Limb (tissue), 2 donors: Measurements from ENCODE around the gene DNAJC3.
"Not testable (repeated sequence)": the region's sequence is repeated elsewhere in the genome, so short reads cannot be mapped to it uniquely, and the experiment has no call there.

Source experiments
- DNase-seq, 2 donors: peaks; one replicate each; pipeline ENCODE4 v3.0.0-alpha.2; 2016; ENCODE audit errors: extremely low spot score in 2 of 2

DNAJC3 gene

DNA sequence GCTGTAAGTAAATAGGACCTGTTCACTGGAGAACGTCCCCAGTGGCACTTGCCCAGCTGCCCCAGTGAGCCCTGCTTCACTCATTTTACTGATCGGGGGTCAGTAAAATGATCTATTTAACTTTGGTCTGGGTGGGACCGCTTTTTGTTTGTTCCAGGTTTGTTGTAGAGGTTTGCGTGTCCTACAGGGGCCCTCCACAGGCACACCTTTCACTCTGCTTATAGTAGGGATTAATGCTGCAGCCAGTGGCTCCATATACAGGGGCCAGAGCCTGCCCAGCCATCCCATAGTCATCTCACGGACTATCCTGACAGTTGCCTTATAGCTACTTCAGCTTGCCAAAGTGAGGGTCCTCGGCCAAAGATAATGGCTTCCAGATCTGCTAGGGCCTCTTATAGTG, 104.1 kb downstream of the DNAJC3 start:
- DNase-seq = no peak

DNA sequence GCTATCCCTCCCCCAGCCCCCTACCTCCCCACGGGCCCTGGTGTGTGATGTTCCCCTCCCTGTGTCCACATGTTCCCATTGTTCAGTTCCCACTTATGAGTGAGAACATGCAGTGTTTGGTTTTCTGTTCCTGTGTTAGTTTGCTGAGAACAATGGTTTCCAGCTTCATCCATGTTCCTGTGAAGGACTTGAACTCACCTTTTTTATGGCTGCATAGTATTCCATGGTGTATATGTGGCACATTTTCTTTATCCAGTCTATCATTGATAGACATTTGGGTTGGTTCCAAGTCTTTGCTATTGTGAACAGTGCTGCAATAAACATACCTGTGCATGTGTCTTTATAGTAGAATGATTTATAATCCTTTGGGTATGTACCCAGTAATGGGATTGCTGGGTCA, 105.0 kb downstream of the DNAJC3 start:
- not testable (repeated sequence) for DNase-seq

DNA sequence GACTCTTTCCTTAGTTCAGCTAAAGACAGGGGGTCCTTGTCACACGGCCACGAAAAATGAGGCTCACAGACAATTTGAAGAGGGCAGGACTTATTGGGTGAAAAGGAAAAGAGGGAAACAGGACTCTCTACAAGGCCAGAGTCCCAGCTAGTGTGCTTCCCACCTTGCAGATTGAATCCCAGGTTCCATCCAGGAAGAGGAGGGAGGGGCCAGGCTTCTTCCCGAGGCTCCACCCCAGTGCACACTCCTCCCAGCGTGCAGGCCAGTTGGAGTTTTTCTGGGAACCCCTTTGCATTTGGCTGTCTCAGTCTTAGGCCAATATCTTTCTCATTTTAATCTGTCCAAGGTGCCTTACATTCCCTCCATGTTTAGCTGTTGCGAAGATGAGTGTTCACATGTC, 106.8 kb downstream of the DNAJC3 start:
- DNase-seq = no peak

DNA sequence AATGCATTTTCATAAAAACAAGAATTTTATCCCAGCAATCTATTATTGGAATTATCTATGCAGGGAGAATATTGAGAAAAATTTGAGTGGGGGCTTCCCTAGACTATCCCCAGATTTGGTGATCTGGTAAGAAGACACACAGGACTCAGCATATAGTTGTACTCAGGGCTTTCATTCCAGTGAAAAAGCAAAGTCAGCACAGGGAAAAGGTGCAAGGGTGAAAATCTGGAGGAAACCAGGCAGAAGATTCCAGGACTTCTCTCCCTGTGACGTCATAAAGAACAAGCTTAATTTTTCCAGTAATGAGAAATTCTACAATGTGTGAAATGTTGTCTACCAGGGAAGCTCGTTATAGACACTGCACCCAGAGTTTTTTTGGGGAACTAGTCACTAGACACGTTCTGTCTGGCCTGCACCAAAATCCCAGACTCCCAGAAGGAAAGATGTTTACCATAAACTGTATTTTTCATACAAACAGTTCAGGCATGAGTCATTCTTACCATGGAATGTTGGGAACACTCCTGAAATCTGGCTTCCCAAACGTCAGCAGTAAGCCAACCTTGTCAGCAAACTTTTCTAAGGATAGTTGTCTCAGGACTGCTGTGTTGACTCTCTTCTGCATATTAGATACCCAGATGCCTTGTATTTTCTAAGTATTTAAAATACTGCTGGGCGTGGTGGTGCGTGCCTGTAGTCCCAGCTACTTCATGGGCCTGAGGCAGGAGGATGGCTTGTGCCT, 107.4 kb downstream of the DNAJC3 start:
- DNase-seq = peak in 1 of 2 donors; percentile 11

DNA sequence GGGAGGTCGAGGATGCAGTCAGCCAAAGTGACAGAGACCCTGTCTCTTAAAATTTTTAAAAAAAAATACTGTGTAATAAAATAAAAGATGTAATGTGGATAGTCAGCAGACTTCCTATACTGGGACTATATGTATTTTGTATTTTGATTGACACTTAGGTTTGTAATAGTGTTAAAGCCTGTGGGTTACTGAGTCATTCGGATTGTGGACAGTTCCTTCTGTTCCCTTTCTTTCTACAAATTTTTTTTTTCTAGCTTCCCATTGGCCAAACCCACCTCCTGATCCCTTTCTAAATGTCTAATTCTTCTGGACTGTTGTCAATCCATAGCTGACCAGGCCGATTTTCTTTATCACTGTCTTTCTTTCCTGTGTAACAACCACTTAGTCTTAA, 108.0 kb downstream of the DNAJC3 start:
- no peak for DNase-seq

DNA sequence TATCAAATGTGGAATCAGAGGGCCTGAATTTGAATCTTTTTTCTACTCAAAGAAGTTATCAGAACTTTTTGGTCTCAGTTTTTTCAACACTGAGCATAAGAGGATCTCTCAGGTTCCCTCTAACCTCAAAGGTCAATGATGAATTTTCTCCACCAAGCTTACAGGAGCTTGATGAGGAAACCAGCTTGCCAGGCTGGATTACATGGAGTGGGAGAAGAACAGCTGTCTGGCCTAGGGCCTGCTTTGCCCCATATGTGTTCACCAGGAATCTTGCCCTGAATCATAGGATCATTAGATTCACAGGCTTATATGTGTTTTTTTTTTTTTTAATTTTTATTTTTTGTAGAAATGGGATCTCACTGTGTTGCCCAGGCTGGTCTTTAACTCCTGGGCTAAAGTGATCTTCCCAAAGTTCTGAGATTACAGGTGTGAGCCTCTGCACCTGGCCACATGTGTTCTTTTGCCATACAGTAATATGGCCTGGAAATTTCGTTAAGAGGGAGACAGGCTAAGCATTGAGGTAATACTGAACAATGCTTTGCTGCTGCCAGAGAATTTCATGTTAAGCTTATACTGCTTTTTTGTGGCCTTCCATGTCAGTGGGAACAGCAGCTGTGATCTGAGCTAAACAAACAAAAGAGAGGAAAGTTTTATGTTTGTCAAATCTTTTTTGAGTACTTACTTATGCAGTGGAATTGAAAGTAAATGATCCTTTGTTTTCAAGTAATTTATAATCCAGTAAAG, 110.6 kb downstream of the DNAJC3 start:
- no peak for DNase-seq

DNA sequence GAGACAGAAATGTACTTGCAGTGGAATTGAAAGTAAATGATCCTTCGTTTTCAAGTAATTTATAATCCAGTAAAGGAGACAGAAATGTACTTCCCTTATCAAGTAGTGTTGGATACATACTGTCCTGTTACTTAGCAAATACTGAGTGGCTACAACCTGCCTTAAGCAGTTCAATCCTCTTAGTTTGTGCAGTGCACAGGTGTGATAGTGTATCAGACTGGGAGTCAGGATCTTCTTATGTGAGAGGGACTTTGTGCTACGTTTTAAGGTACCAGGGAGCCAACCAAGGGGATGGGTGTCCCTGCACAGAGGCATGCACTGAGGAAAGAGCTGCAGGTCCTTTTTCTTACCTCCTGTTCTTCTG, 111.1 kb downstream of the DNAJC3 start:
- no peak for DNase-seq

DNA sequence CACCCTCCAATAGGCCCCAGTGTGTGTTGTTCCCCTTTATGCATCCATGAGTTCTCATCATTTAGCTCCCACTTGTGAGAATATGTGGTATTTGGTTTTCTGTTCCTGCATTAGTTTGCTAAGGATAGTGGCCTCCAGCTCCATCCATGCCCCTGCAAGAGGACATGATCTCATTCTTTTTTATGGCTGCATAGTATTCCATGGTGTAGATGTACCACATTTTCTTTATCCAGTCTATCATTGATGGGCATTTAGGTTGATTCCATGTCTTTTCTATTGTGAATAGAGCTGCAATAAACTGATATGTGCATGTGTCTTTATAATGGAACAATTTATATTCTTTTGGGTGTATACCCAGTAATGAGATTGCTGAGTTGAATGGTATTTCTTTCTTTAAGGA, 112.4 kb downstream of the DNAJC3 start:
- not testable (repeated sequence) for DNase-seq

DNA sequence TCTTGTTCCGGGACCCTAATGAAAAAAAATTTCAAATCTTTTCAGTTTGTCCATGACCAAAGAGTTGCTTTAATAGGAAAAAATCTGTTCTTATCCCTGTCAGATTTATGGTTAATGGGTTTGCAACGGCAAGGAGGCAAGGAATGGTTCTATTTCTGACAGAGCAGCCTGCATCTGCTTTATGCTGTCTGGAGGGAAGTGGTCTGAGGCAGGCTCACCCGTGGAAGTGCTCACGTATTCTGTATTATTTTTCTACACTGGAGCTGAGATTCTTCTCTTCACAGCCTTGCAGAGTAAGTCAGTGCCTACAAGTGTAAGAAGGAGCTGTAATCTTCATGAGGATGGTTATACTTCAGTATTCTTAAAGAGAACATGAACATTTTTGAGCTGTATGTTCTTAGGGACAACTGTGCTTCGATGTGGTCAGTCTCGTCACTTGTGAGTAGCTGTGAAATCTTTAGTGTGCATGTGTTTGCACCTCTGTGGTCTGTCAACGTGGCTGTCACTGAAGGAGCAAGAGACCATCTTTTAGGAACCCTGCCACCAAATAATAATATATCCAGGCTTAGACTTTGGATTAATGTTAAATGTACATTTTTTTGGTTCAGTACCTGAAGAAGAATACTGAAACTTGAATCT, 114.3 kb downstream of the DNAJC3 start:
- DNase-seq = no peak

DNA sequence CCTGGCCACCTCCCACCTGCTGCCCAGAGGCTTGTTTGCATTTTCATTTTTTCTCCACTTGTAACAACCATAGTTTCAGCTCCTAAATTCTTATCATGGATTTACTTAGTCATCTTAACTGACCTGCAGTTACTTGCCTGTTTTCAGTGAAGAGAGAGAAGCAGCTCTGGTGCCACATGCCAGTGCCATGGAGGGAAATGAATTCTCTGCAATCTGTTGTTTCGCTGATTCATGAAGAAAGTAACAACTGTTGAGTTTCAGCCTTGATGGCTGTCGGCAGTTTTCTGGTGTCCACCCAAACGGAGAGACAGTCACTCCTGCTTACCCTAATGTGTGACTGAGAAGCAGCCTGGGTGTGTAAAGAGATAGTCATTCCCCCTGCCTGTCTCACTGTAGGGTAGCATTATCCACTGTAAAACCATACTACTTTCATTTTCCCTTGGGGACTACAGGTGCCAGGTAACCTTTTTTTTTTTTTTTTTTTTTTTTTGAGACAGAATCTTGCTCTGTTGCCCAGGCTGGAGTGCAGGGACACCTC, 116.1 kb downstream of the DNAJC3 start:
- DNase-seq = no peak

DNA sequence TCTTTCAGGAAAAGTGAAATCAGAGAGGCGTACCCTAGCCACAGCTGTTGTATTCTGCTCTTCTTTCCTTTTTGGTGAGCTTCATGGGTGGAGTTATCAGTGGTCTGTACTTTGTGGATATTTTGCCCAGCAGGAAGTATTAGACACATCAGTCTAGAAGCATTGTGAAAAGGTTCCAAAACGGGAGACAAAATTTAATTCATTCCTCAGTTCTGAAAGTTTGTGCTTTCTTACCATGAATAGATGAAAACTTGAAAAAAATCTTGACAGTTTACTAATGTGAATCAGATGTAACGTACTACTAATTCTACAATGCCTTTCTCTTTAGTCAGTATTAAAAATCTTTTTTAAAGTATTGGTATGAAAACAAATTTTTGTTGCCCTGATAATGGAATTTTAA, 116.8 kb downstream of the DNAJC3 start:
- DNase-seq = no peak

DNA sequence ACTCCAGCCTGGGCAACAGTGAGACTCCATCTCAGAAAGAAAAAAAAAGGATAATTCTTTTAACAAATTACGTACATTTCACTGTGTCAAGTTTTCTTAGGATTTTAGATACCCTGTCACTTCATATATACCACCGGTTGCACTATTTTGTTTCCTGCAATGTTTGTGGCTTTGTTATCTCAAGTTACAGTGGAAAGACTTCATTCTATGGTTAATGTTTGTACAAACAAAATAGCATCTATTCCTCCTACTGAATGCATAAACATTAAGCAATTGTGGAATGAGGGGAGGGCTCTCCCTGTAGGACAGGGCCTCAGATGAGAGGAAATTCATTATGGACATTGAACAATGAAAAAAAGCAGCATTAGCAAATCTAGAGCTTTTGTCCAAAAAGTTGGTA, 120.1 kb downstream of the DNAJC3 start:
- DNase-seq = no peak

DNA sequence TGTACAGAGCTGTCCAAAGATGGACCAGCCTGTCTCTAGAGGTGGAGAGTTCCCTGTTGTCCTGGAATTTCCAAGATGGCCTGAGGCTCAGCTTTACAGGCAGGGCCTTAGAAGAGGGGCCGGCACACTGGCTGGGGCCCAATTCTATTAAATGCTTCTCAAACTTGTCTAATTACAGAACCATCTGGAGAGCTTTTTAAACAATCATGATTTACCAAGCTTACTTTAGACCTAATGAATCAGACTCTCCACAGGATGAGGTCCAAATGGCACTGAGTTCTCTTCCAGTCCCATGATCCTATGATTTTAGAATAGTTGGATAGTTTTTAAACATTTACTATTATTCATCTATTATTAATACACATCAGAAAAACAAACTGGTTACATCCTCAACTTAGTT, 123.5 kb downstream of the DNAJC3 start:
- no peak for DNase-seq

DNA sequence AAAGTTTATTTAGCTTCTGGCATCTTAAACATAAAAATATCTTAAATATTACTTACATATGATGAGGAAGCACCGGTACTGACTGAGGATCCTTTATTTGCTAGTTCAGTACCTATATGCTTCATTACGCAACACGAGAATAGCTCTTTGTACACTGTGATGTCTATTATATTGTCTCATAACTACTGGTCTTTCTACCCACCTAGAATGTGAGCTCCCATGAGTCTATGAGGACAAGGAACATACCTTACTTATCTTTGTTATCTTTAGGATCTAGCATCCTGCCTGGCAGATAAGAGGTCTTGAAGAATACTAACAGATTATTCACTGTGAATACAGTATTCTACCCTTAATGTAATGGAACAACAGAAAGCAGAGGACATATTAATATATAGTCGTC, 124.9 kb downstream of the DNAJC3 start:
- DNase-seq = no peak

DNA sequence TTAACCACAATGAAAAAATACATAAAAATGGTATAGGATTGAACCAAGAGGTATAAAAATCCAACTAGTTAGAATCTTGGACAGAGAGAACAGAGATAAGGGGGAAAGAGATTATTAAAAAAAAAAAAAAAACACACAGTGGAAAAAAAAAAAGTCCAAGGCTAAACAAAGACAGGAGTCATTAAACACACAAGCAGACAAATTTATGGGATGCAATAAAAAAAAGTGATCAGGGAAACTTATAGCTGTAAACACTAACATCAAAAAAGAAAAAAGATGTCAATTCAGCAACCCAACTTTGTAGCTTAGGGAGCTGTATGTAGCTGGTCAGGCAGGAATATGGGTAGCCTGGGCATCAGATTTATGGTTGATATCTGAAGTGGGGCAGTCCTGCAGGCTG, 129.0 kb downstream of the DNAJC3 start:
- no peak for DNase-seq

DNA sequence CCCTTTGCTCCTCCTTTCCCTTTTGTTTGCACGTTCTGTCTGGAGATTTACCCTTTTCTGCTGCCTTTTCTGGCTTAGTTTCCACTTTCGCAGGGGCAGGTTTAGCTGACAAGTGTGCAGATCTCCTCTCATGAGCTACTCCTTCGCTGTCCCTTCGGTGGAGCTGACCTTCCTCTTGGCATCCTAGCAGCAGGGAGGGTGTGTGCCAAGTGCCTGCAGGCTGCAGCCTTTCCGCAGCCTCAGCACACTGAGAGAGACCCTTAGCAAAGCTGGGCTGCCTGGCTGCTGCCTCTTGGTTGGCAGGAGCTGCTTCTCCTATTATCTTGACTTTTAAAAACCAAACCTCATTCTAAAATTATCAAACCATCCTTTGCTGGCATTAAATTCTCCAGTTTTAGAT, 132.5 kb downstream of the DNAJC3 start:
- DNase-seq = no peak

DNA sequence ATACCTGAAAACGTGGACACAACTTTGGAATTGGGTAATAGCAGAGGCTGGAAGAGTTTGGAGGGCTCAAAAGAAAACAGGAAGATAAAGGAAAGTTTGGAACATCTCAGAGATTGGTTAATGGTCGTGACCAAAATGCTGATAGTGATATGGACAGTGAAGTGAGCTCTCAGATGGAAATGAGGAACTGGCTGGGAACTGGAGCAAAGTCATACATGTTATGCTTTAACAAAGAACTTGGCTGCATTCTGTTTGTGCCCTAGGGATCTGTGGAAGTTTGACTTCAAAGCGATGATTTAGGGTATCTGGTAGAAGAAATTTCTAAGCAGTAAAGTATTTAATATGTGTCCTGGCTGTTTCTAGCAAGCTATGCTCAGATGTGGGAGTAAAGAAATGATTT, 136.2 kb downstream of the DNAJC3 start:
- DNase-seq = no peak

DNA sequence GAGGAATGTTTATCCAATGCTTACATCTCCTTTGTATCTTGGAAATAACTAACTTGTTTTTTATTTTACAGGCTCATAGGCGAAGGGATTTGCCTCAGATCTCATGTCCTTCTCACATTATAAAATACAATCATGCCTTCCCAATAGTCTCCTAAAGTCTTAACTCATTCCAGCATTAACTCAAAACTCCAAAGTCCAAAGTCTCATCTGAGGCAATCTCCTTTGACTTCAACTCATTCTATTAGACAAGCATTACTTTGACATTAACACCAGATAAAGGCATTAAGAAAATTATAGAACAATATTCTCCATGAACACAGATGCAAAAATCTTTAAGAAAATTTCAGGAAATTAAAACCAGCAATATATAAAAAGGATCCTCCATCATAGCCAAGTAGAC, 137.6 kb downstream of the DNAJC3 start:
- no peak for DNase-seq

DNA sequence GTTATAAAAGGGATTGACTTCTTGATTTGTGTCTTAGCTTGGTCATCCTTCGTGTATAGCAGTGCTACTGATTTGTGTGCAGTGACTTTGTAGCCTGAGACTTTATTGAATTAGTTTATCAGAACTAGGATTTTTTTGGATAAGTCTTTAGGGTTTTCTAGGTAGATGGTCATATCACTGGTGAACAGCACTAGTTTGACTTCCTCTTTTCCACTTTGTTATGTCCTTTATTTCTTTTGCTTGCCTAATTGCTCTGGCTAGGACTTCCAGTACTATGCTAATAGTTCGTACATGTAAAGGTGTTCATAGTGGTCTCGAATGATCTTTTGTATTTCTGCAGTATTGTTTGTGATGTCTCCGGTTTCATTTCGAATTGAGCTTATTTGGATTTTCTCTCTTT, 145.4 kb downstream of the DNAJC3 start:
- no peak for DNase-seq

DNA sequence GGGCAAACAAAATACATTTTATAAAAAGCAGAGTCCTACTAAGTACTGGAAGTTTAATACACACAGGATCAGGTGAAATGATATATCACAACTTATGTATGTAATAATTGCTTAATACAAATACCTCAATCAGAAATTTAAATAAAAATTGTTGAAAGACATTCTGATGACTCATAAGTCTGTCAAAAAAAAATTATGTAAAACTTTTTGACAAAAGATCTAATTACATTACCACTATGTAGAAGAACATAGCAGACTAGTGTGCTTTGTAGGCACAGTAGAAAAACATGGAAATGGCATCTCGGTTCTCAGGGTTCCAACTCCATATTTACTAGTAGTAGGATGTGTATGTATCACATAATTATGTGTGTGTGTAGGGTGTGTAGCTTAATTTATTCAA, 156.2 kb downstream of the DNAJC3 start:
- DNase-seq = no peak

DNA sequence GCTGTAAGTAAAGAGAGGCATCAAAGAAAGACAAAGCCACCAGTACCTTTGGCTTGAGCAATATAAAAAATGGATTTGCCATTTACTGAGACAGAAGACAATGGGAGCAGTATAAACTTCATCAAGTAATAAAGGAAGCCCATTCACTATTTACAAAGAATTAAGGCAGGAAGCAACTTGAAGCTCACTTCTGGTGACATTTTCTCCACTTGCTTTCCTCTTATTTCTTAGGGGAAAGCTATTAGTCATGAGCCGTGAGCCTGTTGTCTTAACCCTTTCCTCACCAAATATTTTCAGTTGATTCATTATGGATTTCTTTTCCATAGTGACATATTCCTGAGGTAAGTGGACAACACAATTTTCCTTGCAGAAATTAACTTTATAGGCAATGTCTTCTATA, 156.8 kb downstream of the DNAJC3 start:
- no peak for DNase-seq

DNA sequence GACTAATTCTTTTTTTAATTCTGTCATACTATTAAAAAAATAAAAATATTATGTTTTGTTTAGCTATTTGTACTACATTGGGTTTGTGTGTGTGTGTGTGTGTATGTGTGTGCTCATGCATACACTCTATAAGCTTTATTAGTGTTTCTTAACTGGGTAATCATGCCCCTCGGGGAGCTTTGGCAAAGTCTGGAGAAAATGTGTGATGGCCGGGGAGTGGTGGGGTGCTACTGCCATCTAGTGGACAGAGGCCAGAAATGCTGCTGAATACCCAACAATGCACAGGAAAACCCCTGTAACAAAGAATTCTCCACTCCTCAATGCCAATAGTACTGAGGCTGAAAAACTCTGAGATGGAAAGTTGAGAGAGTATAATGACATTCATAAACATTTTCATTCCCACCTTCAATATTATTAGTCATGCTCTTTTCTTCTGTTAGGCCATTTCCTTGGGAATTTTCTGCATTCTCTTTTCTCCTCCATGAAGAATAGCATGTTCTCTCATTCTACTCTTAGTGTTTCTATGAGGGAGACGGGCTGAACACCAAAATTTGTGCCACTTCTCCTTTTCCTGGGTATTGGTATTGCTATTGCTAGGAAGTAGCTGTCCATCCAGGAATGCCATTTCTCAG, 157.3 kb downstream of the DNAJC3 start:
- DNase-seq = peak; percentile 78 to 85
